ENCODE data around the gene CA5A.
"Not testable (repeated sequence)": the region's sequence is repeated elsewhere in the genome, so short reads cannot be mapped to it uniquely, and the experiment has no call there.

The CA5A gene

DNA sequence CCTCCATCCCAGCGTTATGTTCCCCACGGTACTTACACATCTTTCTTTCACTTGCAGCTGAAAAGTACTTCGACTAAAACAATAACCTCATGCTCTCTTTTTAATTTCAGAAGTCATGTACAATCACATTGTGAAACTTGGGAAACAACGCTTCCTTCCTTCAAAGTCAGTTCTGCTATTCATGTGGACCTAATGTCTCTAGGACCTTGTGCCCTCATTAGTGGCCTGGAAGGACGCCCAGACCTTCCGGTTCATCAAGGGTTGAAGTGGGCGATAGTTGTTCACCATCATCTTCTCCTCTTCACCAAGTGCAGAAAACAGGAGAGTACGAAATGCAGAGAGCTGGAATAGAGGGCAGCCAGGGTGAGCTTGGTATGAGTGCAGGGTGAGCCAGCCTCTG, 48.4 kb downstream of the CA5A start:
- not testable (repeated sequence) for DNase-seq

DNA sequence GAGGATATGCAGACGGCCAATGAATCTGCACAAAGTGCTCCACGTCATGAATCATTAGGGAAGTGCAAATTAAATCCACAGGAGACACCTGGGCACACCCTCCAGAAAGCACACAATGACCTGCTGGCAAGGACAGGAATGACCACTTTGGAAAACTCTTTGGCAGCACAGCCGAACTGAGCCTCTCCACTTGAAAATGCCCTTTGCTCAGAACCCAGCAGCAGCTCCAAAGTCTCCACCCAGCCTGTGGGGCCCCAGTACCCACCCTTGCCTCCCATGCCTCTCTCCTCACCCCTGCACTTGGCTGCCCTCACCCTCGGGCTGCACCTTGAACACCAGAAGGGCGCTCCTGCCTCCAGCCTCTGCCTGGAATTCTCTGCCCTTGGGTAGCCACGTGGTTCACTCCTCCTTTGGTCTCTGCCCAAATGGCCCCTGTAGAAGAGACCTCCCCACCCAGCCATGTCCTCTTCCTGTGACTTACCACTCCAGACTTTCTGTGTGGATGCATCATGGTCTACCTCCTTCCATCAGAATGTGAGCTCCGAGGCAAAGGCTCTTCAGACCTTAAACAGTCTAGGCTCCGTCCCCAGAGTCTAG, 50.9 kb downstream of the CA5A start:
- not testable (repeated sequence) for DNase-seq

- no peak for DNase-seq
Observed at GRCh38 chr16:87882436-87883019, 53.8 kb downstream of the CA5A start.

DNA sequence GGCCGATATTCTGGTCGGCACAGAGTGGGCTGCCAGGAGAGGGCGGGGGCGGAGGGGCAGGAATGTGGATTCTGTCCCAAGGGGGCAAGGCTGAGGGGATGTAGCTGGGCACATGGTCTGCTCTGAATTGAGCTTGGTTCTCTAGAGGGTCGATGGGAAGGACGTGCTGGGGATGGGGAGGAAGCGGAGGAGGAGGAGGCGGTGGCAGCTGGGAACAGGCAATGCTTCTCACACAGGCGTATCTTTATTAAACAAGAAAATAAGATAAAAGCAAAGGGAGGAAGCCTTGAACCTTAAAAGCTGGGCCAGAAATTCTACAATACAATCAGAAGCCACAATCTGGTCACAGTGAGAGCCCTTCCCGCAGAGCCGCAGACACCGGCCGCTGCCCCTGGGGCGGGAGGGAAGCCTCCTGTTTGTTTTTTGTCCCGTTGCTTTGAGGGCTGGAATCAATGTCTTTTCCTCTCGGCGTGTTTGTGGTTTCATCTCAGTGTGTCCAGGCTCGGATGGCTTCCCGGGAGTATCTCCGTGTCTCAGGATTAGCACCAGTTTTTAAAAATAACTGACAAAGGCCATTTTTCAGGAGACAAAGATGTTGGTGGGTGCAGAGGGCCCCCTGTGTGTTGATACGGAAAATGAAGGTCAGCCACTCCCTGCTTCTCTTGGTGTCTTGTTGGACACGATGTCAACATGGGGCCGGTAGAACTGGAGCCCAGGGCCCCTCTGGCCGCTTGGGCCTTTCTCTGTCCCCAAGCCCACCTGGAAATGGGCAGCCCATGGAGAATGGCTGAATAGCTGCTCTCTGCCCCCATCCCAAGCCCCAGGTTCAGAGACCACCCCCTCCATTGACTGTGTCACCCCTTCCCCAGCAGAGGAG, 54.8 kb downstream of the CA5A start:
- DNase-seq: no peak

- DNase-seq: no peak
Observed at GRCh38 chr16:87880117-87880696, 56.1 kb downstream of the CA5A start.

DNA sequence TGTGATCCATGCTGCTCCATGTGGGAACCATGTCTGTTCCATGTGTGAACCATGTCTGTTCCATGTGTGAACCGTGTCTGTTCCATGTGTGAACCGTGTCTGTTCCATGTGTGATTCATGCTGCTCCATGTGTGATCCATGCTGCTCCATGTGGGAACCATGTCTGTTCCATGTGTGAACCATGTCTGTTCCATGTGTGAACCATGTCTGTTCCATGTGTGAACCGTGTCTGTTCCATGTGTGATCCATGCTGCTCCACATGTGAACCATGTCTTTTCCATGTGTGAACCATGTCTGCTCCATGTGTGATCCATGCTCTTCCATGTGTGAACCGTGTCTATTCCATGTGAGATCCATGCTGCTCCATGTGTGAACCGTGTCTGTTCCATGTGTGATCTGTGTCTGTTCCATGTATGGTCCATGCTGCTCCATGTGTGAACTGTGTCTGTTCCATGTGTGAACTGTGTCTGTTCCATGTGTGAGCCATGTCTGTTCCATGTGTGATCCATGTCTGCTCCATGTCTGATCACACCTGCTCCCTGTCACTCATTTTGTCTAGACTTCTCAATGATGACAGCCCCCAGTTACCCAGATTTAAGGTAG, 56.8 kb downstream of the CA5A start:
- not testable (repeated sequence) for DNase-seq

DNA sequence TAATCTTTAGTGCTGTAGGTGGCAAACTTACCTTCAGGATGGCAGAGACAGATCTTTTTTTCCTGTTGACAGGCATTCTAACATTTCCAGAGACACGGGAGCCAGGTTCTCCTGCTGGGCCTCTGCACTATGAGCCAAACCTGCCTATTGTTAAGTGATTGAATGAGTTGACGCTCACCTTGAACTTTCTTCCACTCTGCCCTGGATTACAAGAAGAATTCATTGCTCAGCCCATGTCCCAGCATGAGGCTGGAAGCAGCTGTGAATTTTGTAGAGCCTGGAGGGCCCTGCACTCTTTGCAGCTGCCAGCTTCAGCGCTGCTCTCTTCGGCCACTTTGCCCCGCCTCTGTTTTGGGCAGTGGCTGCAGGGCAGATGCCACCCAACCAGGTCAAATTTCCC, 57.6 kb downstream of the CA5A start:
- no peak for DNase-seq

DNA sequence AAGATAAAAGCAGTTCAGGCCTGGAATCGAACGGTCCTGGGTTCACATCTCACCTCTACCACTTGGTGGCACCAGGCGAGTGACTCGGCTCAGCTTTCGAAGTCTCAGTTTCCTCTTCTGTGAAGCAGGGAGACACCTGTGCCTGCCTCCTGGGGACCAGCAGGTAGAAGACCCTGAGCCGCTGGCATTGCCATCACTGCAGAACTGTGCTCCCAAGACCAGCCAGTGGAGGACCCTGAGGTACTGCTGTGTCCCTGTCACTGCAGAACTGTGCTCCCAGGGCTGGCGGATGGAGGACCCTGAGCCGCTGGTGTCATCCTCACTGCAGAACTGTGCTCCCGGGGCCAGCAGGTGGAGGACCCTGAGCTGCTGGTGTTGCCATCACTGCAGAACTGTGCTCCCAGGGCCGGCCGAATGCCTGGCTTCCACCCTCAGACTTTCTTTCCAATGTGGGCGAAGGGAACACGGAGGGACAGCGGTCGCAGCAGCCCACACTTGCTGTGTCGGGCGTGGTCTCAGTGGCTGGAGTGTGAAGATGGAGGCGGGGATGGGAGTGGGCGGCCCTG, 58.3 kb downstream of the CA5A start:
- no peak for DNase-seq

- no peak for DNase-seq
Observed at GRCh38 chr16:87874639-87875427, 61.5 kb downstream of the CA5A start.

- DNase-seq: not testable (repeated sequence)
Observed at GRCh38 chr16:87870418-87871291, 65.7 kb downstream of the CA5A start.

- not testable (repeated sequence) for DNase-seq
Observed at GRCh38 chr16:87869879-87870417, 66.4 kb downstream of the CA5A start.

GRCh38 chr16:87869061-87869878, 67.1 kb downstream of the CA5A start, which contains the start of gene SLC7A5:
Gene SLC7A5, minus strand, starts transcription at chr16:87869507. Its CDS starts 85 bp downstream, at chr16:87869422.
- DNase-seq: not testable (repeated sequence)

GRCh38 chr16:87868254-87869029, 67.9 kb downstream of the CA5A start:
- DNase-seq: not testable (repeated sequence)

DNA sequence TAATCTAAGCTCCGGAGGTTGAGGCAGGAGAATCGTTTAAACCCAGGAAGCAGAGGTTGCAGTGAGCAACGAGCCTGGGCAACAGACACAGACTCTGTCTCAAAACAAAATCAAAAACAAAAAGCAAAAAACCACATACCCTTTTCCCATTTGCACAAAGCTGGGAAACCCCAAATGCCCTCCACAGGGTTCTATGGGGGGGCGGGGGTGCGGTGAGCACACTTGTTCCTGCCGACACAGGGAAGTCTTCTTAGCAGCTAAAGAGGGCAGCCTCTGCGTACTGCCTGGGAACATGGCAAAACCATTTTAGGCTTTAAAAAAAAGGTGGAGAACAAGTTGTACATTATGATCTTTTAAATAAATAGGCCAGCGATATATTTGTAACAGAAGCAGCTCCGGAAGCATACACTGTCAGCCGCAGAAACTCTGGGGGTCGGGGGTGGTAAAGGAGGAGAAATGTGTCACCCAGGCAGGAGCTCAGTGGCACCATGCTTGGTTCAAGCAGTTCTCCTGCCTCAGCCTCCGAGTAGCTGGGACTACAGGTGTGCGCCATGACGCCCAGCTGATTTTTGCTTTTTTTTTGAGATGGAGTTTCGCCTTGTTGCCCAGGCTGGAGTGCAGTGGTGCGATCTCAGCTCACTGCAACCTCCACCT, 70.3 kb downstream of the CA5A start:
- DNase-seq: not testable (repeated sequence)

DNA sequence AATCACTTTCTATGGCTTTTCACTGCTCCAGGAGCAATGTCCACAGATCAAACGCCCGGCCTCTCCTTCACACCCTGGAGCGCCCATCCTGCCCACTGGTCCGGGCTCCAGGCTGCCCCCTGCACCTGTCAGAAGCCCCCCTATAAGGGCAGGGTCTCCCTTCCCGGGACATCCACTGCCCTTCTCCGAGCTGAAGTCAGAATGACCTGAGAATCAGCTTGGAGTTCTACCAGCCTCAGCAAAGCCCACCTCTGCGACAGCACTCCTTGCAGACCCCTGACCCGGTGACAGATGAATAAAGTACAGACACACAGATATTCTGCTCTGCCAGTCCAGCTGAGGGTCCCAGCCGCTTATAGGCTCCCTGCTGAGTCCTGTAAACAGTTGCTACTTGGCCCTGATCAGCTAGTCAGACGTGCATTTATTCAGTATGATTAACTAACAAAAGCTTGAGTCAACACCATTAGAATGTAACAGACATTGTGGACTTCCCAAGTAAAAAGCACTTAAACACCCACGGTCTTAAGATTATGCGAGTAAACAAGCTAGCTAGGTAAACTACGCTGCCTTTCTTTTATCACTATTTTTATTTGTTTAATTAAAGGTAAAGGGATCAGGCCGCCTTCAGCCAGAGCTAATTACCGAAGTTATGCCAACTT, 71.9 kb downstream of the CA5A start:
- no peak for DNase-seq

GRCh38 chr16:87863327-87863635, 73.0 kb downstream of the CA5A start:
- DNase-seq: not testable (repeated sequence)

DNA sequence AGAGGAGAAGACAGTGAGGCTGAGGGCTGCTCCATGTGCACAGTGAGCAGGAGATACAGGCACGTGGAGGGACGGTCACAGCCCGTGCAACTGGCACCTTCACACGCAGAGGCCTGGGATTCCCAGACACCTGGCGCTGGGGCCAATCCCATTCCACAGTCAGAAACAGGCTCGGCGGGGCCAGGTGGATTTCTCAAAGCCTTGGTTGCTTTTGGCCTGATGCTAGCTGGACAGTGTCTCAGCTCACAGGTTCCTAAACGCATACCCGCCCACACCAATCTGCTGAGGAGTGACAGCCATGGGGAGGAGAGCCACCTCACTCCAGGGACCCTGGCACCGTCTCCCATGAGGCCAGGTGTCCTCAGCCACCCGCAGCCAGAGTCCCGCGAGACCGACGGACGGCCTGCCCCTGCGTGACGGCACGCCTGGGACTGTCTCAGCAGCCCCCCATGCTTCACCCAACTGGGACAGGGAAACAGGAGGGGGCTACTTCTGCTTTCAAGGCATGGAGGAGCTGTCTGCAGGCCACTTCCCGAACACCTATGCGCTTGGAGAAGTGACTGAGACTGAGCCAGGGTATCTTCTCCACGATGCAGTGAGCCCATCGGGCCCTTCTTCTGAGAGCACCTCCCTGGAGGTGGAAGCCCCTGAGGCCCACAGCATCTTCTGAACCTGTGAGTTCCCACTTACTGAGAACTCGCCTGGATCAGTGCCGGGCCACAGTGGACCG, 73.6 kb downstream of the CA5A start:
- not testable (repeated sequence) for DNase-seq

Data from DMS79 (cell line).